H1 (cell line): ENCODE measurements around the gene ABLIM1. TPM values are rescaled to one million over a fixed set of nuclear protein-coding genes. Genes with fewer than 3 reads are reported as not detected.

Experiments
- CTCF ChIA-PET: fragments of 300-600 bp; sonication (Branson Sonifier 250); formaldehyde crosslinking; loops from one replicate; lab custom pipeline; 2021; ENCODE audit not compliant: partially characterized antibody; lab: Charles Lee
- POLR2A ChIA-PET: fragments of 300-600 bp; sonication (Branson Sonifier 250); formaldehyde crosslinking; loops from one replicate; lab custom pipeline; 2021; ENCODE audit warnings: inconsistent platforms; ENCODE audit not compliant: partially characterized antibody; lab: Charles Lee
- DNase-seq, 2 experiments: peaks; one replicate each; pipeline versions ENCODE4 v3.0.0 to v3.0.0-alpha.2; 2010 to 2022; ENCODE audit warnings: low spot score in 2 of 2, low read depth in 1 of 2, mixed read lengths in 1 of 2
- FAIRE-seq: peaks from 2 replicates; lab custom pipeline; 2011; peaks lifted over from hg19 to GRCh38; lab: Jason Lieb, UNC
- H2AFZ ChIP-seq: 2 replicates; pipeline ENCODE4 v1.8.1; 2012; ENCODE audit warnings: low read length, inconsistent platforms
- H2AK5ac ChIP-seq: 2 replicates; pipeline ENCODE4 v1.6.1; 2013; ENCODE audit warnings: low read depth, low read length
- H2BK120ac ChIP-seq: replicated peaks from 2 replicates; pipeline ENCODE3; 2013; ENCODE audit warnings: low read depth, low read length, inconsistent platforms
- H2BK12ac ChIP-seq: 2 replicates; pipeline ENCODE4 v1.6.1; 2013; ENCODE audit warnings: low read depth, low read length
- H2BK15ac ChIP-seq: 2 replicates; pipeline ENCODE4 v1.6.1; 2013; ENCODE audit warnings: low read length
- H2BK20ac ChIP-seq: 2 replicates; pipeline ENCODE4 v1.6.1; 2013; ENCODE audit warnings: low read length
- H2BK5ac ChIP-seq: 2 replicates; pipeline ENCODE4 v1.6.1; 2013; ENCODE audit warnings: low read depth, low read length
- H3K14ac ChIP-seq: 2 replicates; pipeline ENCODE4 v1.6.1; 2013; ENCODE audit warnings: inconsistent platforms; ENCODE audit not compliant: insufficient read length
- H3K18ac ChIP-seq: 2 replicates; pipeline ENCODE4 v1.6.1; 2013; ENCODE audit warnings: low read length; ENCODE audit errors: extremely low read depth
- H3K23ac ChIP-seq: 2 replicates; pipeline ENCODE4 v1.6.1; 2013; ENCODE audit warnings: inconsistent platforms; ENCODE audit not compliant: insufficient read length
- H3K23me2 ChIP-seq: 2 replicates; pipeline ENCODE4 v1.6.1; 2013; ENCODE audit warnings: low read depth, low read length
- H3K27ac ChIP-seq: 2 replicates; pipeline ENCODE4 v1.6.1; 2011; ENCODE audit warnings: low read depth, low read length, inconsistent platforms
- H3K27me3 ChIP-seq, 4 experiments: replicated peaks in 1 of 4; 1 replicate in 1 of 4; 2 replicates in 3 of 4; pipeline versions ENCODE4 v1.6.1 to v1.8.1; 2011 to 2013; ENCODE audit warnings: low read length in 3 of 4, mild to moderate bottlenecking in 3 of 4, inconsistent platforms in 2 of 4, mixed read lengths in 2 of 4, moderate library complexity in 1 of 4; ENCODE audit not compliant: control insufficient read depth in 3 of 4, insufficient read depth in 3 of 4; ENCODE audit errors: extremely low read depth in 1 of 4
- H3K36me3 ChIP-seq, 4 experiments: 2 replicates each; pipeline versions ENCODE4 v1.6.1 to v1.8.1; 2011 to 2013; ENCODE audit warnings: mild to moderate bottlenecking in 4 of 4, low read length in 3 of 4, moderate library complexity in 2 of 4, control low read depth in 1 of 4, inconsistent platforms in 1 of 4; ENCODE audit not compliant: insufficient read depth in 4 of 4, control insufficient read depth in 2 of 4
- H3K4ac ChIP-seq: replicated peaks from 2 replicates; pipeline ENCODE3; 2013; ENCODE audit warnings: low read length, low read depth, mixed read lengths, inconsistent platforms; ENCODE audit not compliant: insufficient read length
- H3K4me1 ChIP-seq, 4 experiments: replicated peaks in 1 of 4; 1 replicate in 1 of 4; 2 replicates in 3 of 4; pipeline versions ENCODE4 v1.6.1 to v1.8.1; 2011 to 2013; ENCODE audit warnings: low read length in 3 of 4, inconsistent platforms in 2 of 4, mixed read lengths in 1 of 4; ENCODE audit not compliant: insufficient read depth in 4 of 4, control insufficient read depth in 3 of 4
- H3K4me2 ChIP-seq, 2 experiments: 2 replicates each; pipeline versions ENCODE4 v1.6.1 to v1.8.1; 2011 to 2013; ENCODE audit warnings: low read depth in 2 of 2, low read length in 2 of 2, control low read depth in 1 of 2, inconsistent platforms in 1 of 2, mild to moderate bottlenecking in 1 of 2; ENCODE audit not compliant: insufficient read depth in 1 of 2
- H3K4me3 ChIP-seq, 4 experiments: fragments of 200-600, 300-600 bp in 1 of 4; sonication (generic), shearing (Covaris generic), sonication (Bioruptor Twin) in 1 of 4; 2 replicates each; pipeline versions ENCODE4 v1.5.1 to v1.8.1; 2011 to 2016; ENCODE audit warnings: low read length in 4 of 4, low read depth in 3 of 4, control low read depth in 2 of 4, inconsistent platforms in 2 of 4, mild to moderate bottlenecking in 2 of 4, mixed read lengths in 1 of 4, moderate library complexity in 1 of 4; ENCODE audit not compliant: insufficient read depth in 2 of 4; ENCODE audit errors: extremely low read depth in 1 of 4
- H3K56ac ChIP-seq: replicated peaks from 2 replicates; pipeline ENCODE3; 2013; ENCODE audit warnings: low read depth, mild to moderate bottlenecking, mixed read lengths, low read length, inconsistent platforms; ENCODE audit not compliant: insufficient read length
- H3K79me1 ChIP-seq: 2 replicates; pipeline ENCODE4 v1.6.1; 2013; ENCODE audit warnings: low read depth, low read length, control low read depth
- H3K79me2 ChIP-seq, 2 experiments: 2 replicates each; pipeline versions ENCODE4 v1.6.1 to v1.8.1; 2012 to 2013; ENCODE audit warnings: low read length in 2 of 2, mild to moderate bottlenecking in 2 of 2, inconsistent platforms in 1 of 2; ENCODE audit not compliant: insufficient read depth in 2 of 2, control insufficient read depth in 1 of 2
- H3K9ac ChIP-seq, 4 experiments: replicated peaks in 1 of 4; 1 replicate in 1 of 4; 2 replicates in 3 of 4; pipeline versions ENCODE4 v1.6.1 to v1.8.1; 2011 to 2013; ENCODE audit warnings: low read depth in 3 of 4, low read length in 3 of 4, control low read depth in 2 of 4, mild to moderate bottlenecking in 2 of 4, moderate library complexity in 2 of 4, inconsistent platforms in 1 of 4; ENCODE audit errors: extremely low read depth in 1 of 4
- H3K9me3 ChIP-seq, 2 experiments: 2 replicates each; pipeline versions ENCODE4 v1.6.1 to v1.8.1; 2012 to 2013; ENCODE audit warnings: mild to moderate bottlenecking in 2 of 2, moderate library complexity in 2 of 2, control low read depth in 1 of 2, inconsistent platforms in 1 of 2, low read depth in 1 of 2, low read length in 1 of 2, mixed read lengths in 1 of 2; ENCODE audit not compliant: insufficient read depth in 2 of 2
- H4K20me1 ChIP-seq, 2 experiments: replicated peaks in 1 of 2; 2 replicates each; pipeline versions ENCODE3 to v1.8.1; 2011 to 2013; ENCODE audit warnings: inconsistent platforms in 2 of 2, low read length in 2 of 2, mild to moderate bottlenecking in 1 of 2; ENCODE audit not compliant: insufficient read depth in 2 of 2, control insufficient read depth in 1 of 2
- H4K5ac ChIP-seq: 2 replicates; pipeline ENCODE4 v1.6.1; 2013; ENCODE audit warnings: low read length, low read depth, mixed read lengths, inconsistent platforms; ENCODE audit not compliant: insufficient read length
- H4K8ac ChIP-seq: 2 replicates; pipeline ENCODE4 v1.8.0; 2013; ENCODE audit warnings: mild to moderate bottlenecking, moderate library complexity, low read length, inconsistent platforms; ENCODE audit not compliant: insufficient read depth; ENCODE audit errors: extremely low read depth
- H4K91ac ChIP-seq: replicated peaks from 2 replicates; pipeline ENCODE3; 2013; ENCODE audit warnings: low read length, mixed read lengths, inconsistent platforms; ENCODE audit not compliant: insufficient read length
- EP300 ChIP-seq, 2 experiments: IDR thresholded peaks; 1 replicate in 1 of 2; 2 replicates in 1 of 2; pipeline ENCODE4 v1.6.1; 2011 to 2012; ENCODE audit warnings: low read depth in 2 of 2, low read length in 2 of 2, mild to moderate bottlenecking in 2 of 2, borderline replicate concordance in 1 of 2, inconsistent platforms in 1 of 2, moderate library complexity in 1 of 2
- MAFK ChIP-seq: IDR thresholded peaks from 2 replicates; pipeline ENCODE4 v1.6.1; 2012; ENCODE audit warnings: low read depth, mild to moderate bottlenecking, improper control_type of control experiment, low read length
- NANOG ChIP-seq: IDR thresholded peaks from 2 replicates; pipeline ENCODE4 v1.6.1; 2011; ENCODE audit warnings: low read length, low read depth, mild to moderate bottlenecking, inconsistent platforms; ENCODE audit not compliant: insufficient read depth, poor library complexity, severe bottlenecking
- RXRA ChIP-seq: IDR thresholded peaks from 2 replicates; pipeline ENCODE4 v1.6.1; 2011; ENCODE audit warnings: low read depth, mild to moderate bottlenecking, low read length, moderate library complexity; ENCODE audit not compliant: insufficient read depth
- SAP30 ChIP-seq: fragments of 300-600 bp; sonication (generic); IDR thresholded peaks from 2 replicates; pipeline ENCODE4 v1.7.1; 2012; ENCODE audit warnings: low read length, moderate library complexity, mild to moderate bottlenecking, inconsistent platforms; ENCODE audit not compliant: insufficient read depth, insufficient replicate concordance
- SUZ12 ChIP-seq: fragments of 200-600 bp; sonication (generic); IDR thresholded peaks from 2 replicates; pipeline ENCODE4 v1.6.1; 2012; ENCODE audit warnings: mild to moderate bottlenecking, inconsistent platforms, low read length, moderate library complexity, mixed read lengths
- TCF12 ChIP-seq: IDR thresholded peaks from 2 replicates; pipeline ENCODE4 v1.6.1; 2011; ENCODE audit warnings: low read depth, mild to moderate bottlenecking, low read length
- WGBS, 2 experiments: shearing (Covaris generic) in 1 of 2; methylation state at CpG; one replicate each; pipeline versions ENCODE4 v1.1.6 to v1.1.7; 2013 to 2015; ENCODE audit warnings: low lambda C conversion rate in 2 of 2, mixed read lengths in 2 of 2, inconsistent platforms in 1 of 2, low coverage in 1 of 2, missing lambda C conversion rate in 1 of 2; ENCODE audit not compliant: insufficient replicate concordance in 2 of 2, insufficient coverage in 1 of 2, insufficient read length in 1 of 2; ENCODE audit errors: extremely low coverage in 1 of 2, missing lambda C conversion rate in 1 of 2; 5-methylcytosine and 5-hydroxymethylcytosine counted together
- polyA plus RNA-seq, 7 experiments: library from polyadenylated mRNA; depleted of rRNA in 3 of 7; stranded (reverse) in 5 of 7; unstranded in 2 of 7; fragments of >200 nt in 5 of 7; fragments of 200-250 nt in 2 of 7; gene quantifications; 1 replicate in 5 of 7; 2 replicates in 1 of 7; 4 replicates in 1 of 7; pipeline versions ENCODE4 v1.2.1 to v1.2.3, GENCODE V29; 2011 to 2013; ENCODE audit warnings: missing spikeins in 2 of 7, mixed read lengths in 2 of 7
- total RNA-seq: library from RNA; stranded (reverse); fragmentation: NEBNext Ultra II Directional; extraction: Animal tissue kit (Norgen Biotek cat#: 25700); gene quantifications from 2 replicates; pipeline ENCODE4 v1.2.1, GENCODE V29; 2021

The ABLIM1 gene
- total and polyA plus RNA-seq, 2 of the 8 experiments (the other 6 are each of a cell fraction or from before 2014, with no cell fraction given) = 51.2 to 51.7 TPM

DNA sequence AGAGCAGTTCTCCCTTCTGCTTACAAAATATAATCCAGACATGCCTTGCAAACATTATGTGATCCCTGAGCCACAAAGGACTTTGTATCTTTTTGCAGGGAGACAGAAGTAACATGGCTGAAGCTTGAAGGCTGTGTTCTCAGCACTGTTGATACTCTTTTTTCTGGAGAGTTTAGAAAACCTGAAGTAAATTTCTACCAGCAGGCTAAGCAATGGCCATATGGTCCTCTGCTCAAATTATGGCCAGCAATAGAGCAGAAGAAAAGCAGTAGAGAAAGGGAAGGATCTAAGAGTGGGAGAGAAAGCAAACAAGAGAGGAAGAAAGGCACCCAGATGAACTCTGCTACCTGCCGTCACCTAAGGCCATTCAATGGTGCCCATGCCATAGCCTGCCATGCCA lies 98.4 kb downstream of the ABLIM1 start:
- Histone ChIP-seq H3K27ac (no peak overlapping the region), H4K8ac (no peak overlapping the region), H2AFZ (no peak overlapping the region), H3K4me1 (no peaks in the 10 kb centered on the region), H3K79me2 (no peaks in the 10 kb centered on the region), H4K91ac (no peak overlapping the region), H3K14ac (no peak overlapping the region), H3K18ac (no peak overlapping the region), H3K36me3 (no peaks in the 10 kb centered on the region; a peak in 1 of 8 replicates), H3K23ac (no peak overlapping the region), H3K56ac (no peak overlapping the region), H3K4me2 (no peak overlapping the region), H2BK12ac (no peak overlapping the region), H4K20me1 (no peaks in the 10 kb centered on the region), H3K9ac (no peak overlapping the region), H2BK20ac (no peak overlapping the region), H2AK5ac (no peak overlapping the region), H3K79me1 (no peaks in the 10 kb centered on the region), H4K5ac (no peak overlapping the region), H3K4me3 (no peak overlapping the region), H3K27me3 (no peaks in the 10 kb centered on the region), H3K4ac (no peak overlapping the region), H2BK5ac (no peak overlapping the region), H3K23me2 (no peaks in the 10 kb centered on the region), H2BK120ac (no peak overlapping the region), H2BK15ac (no peak overlapping the region), H3K9me3 (peaks cover 8 to 14% of the 10 kb centered on the region in 2 experiments; a peak in 3 of 4 replicates)
- DNase-seq (no peak), FAIRE-seq (no peak)
- WGBS, 2 experiments = 90% methylated on average over 1 of the region's 1 CpG; no CpG with 5 or more reads in 1 of the 2 experiments
- CTCF ChIA-PET = no interaction called here
- POLR2A ChIA-PET = no interaction called here
- TF ChIP-seq MAFK (no peak), NANOG (no peak), TCF12 (no peak), RXRA (no peak), EP300 (IDR thresholded peaks at IDR 0.05; ENCODE audit: borderline replicate concordance in 1 of 2, low read depth in 2 of 2, low read length in 2 of 2) (no peak), SUZ12 (no peak), SAP30 (no peak)
